Esophagus (tissue), 2 donors: Measurements from ENCODE around the gene OR6T1. TPM values are rescaled to one million over a fixed set of nuclear protein-coding genes. Genes with fewer than 3 reads are reported as not detected.

Source experiments
- H3K27ac ChIP-seq, 2 donors: one replicate each; pipeline ENCODE4 v1.5.1; 2013; ENCODE audit warnings: low read depth in 2 of 2, mild to moderate bottlenecking in 2 of 2, inconsistent platforms in 1 of 2, low read length in 1 of 2, moderate library complexity in 1 of 2
- H3K27me3 ChIP-seq, 2 donors: one replicate each; pipeline ENCODE4 v1.6.1; 2013; ENCODE audit warnings: low read length in 2 of 2, control low read depth in 1 of 2, mild to moderate bottlenecking in 1 of 2; ENCODE audit not compliant: insufficient read depth in 2 of 2, control insufficient read depth in 1 of 2
- H3K36me3 ChIP-seq, 2 donors: one replicate each; pipeline ENCODE4 v1.6.1; 2013; ENCODE audit warnings: low read length in 1 of 2; ENCODE audit not compliant: control insufficient read depth in 2 of 2, insufficient read depth in 2 of 2
- H3K4me1 ChIP-seq, 2 donors: one replicate each; pipeline ENCODE4 v1.6.1; 2013; ENCODE audit warnings: low read length in 1 of 2; ENCODE audit not compliant: control insufficient read depth in 2 of 2, insufficient read depth in 2 of 2
- H3K4me3 ChIP-seq, 2 donors: one replicate each; pipeline ENCODE4 v1.5.1; 2013; ENCODE audit warnings: low read length in 2 of 2, mild to moderate bottlenecking in 2 of 2, low read depth in 1 of 2, moderate library complexity in 1 of 2
- H3K9me3 ChIP-seq, 2 donors: one replicate each; pipeline ENCODE4 v1.6.1; 2013; ENCODE audit warnings: mild to moderate bottlenecking in 2 of 2, low read depth in 1 of 2, low read length in 1 of 2, moderate library complexity in 1 of 2; ENCODE audit not compliant: control insufficient read depth in 2 of 2, insufficient read depth in 1 of 2
- WGBS, 2 donors: extraction: QIAGEN DNeasy Blood & Tissue Kit; methylation state at CpG; one replicate each; pipeline ENCODE4 v1.1.7; 2013; 5-methylcytosine and 5-hydroxymethylcytosine counted together
- polyA plus RNA-seq, 2 donors: library from polyadenylated mRNA; stranded (reverse); fragments of 200-250 nt; gene quantifications; one replicate each; pipeline ENCODE4 v1.2.3, GENCODE V29; 2013
- donor health status: healthy with polysubstance abuse.
- donor health status: Bipolar disorder and iron deficiency.

OR6T1 gene
- polyA plus RNA-seq, 2 donors, result not detected

DNA sequence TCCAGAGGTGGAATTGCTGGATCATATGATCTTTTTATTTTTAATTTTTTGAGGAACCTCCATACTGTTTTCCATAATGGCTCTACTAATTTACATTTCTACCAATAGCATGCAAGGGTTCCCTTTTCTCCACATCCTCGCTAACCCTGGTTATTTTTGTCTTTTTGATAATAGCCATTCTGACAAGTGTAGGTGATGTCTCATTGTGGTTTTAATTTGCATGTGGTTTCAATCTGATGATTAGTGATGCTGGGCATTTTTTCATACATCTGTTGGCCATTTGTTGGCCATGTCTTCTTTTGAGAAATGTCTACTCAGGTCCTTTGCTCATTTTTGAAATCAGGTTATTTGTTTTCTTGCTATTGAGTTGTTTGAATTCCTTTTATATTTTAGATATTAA lies 19.6 kb downstream of the OR6T1 start:
- WGBS, 2 donors, result 73 to 87% methylated on average over 1 of the region's 1 CpG
- Histone ChIP-seq H3K36me3 (no peaks in the 10 kb centered on the region), H3K27ac (no peak overlapping the region), H3K27me3 (no peaks in the 10 kb centered on the region), H3K9me3 (no peaks in the 10 kb centered on the region), H3K4me1 (no peaks in the 10 kb centered on the region), H3K4me3 (no peak overlapping the region)

DNA sequence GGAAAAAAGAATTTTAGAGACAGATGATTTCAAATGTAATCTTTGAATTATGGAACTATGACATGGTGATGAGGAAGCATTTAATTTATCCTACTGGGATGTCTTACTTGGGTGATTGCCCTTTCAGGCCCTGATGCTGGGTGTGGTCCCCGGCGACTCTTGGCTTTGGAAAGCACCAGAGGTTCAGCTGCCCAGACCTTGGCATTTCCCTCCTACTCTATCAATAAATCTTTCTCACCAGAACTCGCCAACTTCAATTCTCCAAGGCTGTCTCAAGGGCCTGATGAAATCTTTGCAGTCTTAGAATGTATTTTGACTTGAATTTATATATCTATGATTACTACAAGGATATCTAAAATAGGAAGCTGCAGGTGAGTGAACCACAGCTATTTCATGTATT lies 22.7 kb downstream of the OR6T1 start:
- H3K9me3 ChIP-seq, result no peaks in the 10 kb centered on the region
- no peak overlapping the region for H3K27ac ChIP-seq
- 66 to 74% methylated on average over 3 of the region's 3 CpGs for WGBS, 2 donors
- H3K4me1 ChIP-seq, result no peaks in the 10 kb centered on the region
- no peak overlapping the region for H3K4me3 ChIP-seq
- no peaks in the 10 kb centered on the region for H3K27me3 ChIP-seq
- no peaks in the 10 kb centered on the region for H3K36me3 ChIP-seq

DNA sequence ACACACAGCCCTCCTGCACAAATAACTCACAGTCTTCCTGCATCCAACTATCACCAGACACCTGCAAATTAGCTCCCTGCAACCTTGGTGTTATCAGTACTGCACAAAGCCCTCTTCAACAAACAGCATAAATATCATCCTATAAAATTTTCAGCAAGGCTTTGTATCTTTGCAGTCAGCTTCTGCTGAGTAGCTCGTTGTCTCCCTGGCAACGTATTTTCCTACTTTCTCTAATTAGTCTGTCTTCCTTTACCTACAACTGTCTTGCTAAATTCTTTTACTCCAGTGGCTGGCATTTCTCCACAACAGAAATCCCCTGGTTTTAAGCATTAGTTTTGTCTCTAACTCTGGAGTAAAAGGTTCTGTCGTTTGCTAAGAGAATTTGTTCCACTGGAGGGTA lies 37.8 kb downstream of the OR6T1 start:
- Histone ChIP-seq H3K27me3 (no peaks in the 10 kb centered on the region), H3K36me3 (no peaks in the 10 kb centered on the region), H3K4me3 (no peak overlapping the region), H3K9me3 (peaks cover 0 to 3% of the 10 kb centered on the region in 2 donors), H3K4me1 (no peaks in the 10 kb centered on the region), H3K27ac (no peak overlapping the region)
- WGBS, 2 donors, result 40 to 54% methylated on average over 3 of the region's 3 CpGs

DNA sequence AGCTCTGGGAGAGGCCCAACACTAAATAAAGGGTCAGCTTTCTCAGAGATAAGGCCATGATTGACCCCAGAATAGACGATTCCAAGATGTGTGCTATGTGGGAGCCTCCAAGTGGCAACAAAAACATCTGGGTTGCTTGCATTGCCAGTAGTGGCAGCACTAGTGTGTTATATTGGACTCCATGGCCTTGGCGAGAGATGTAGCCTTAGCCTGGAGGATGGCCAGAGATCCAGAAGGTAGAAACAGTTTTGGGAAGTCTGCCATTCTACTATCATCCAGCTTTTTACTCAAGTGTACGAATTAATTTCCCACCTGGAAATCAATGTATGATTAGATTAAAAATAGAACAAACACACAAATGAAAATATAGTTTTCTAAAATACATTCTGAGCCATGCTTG lies 38.7 kb downstream of the OR6T1 start:
- Histone ChIP-seq H3K36me3 (no peaks in the 10 kb centered on the region), H3K9me3 (no peaks in the 10 kb centered on the region), H3K27ac (no peak overlapping the region), H3K4me3 (no peak overlapping the region), H3K4me1 (no peaks in the 10 kb centered on the region), H3K27me3 (no peaks in the 10 kb centered on the region)
- WGBS, 2 donors, result 58 to 62% methylated on average over 3 of the region's 3 CpGs

DNA sequence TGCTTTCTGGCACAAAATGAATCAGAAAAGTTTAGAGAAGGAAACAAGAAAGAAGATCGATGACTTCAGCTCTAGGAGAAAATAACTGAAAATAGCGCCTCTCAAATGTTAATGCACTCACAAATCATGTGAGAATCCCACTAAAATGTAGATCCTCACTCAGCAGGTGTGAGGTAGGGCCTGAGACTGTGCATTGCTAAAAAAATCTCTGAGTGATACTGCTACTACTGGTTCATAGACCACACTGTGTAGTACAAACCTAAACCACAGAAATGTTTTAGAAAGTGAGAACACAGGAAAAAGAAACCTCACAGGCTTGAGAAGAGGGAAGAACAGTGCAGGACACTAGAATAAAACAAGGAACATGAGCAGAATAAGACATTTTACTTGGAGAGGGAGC lies 39.7 kb downstream of the OR6T1 start:
- Histone ChIP-seq H3K36me3 (no peaks in the 10 kb centered on the region), H3K4me1 (no peaks in the 10 kb centered on the region), H3K27ac (no peak overlapping the region), H3K4me3 (no peak overlapping the region), H3K27me3 (no peaks in the 10 kb centered on the region), H3K9me3 (no peaks in the 10 kb centered on the region)
- 69 to 78% methylated on average over 2 of the region's 2 CpGs for WGBS, 2 donors

DNA sequence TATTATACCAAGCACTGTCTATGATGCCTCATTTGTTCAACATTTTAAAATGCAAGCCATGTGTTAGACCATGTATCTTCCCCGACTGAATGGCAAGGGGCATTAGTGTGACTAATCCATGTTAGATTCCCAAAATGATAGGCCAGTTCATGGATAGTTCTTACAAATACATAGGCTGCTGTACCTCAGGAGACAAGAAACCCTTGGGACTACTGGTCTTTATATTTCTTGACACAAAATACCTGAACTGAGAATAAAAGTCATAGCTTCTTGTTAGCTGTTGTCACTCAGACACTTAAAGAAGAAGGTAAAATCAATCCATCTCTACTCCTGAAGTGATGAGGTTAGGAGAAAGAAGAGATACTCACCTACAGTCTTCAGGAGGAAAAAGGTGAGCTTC lies 41.8 kb downstream of the OR6T1 start, which contains the start of gene OR8D4:
TSS of gene OR8D4 (plus strand) at position 301 of the 400 bp plus-strand sequence. CDS start 4,265 bp downstream, outside the sequence.
- no peaks in the 10 kb centered on the region for H3K9me3 ChIP-seq
- H3K4me1 ChIP-seq, result no peaks in the 10 kb centered on the region
- H3K27me3 ChIP-seq, result no peaks in the 10 kb centered on the region
- no peaks in the 10 kb centered on the region for H3K36me3 ChIP-seq
- H3K4me3 ChIP-seq, result no peak within 1 kb of the TSS
- no peak within 1 kb of the TSS for H3K27ac ChIP-seq
- WGBS, 2 donors, result 91 to 96% methylated on average over 1 of the region's 1 CpG

DNA sequence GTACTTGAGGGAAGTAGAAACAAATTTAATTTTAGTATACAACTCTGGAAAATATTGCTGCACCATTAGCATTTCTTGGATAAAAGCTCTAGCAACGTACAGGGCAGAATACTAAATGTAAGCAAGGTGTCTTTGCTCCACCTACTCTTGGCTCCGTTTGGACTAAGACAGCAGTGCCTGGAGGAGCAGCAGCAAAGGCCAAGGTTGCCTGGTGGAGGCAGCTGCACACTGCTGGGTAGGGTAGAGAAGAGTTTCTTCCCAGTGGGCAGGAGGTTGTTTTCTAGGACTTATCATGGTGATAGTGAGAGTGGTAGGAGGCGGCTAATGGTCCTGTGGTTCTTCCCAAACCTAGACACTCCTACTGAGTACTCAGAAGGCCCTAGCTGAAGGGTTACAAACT lies 43.8 kb downstream of the OR6T1 start:
- H3K27me3 ChIP-seq, result no peaks in the 10 kb centered on the region
- no peak overlapping the region for H3K4me3 ChIP-seq
- no peaks in the 10 kb centered on the region for H3K36me3 ChIP-seq
- H3K27ac ChIP-seq, result no peak overlapping the region
- 59 to 61% methylated on average over 3 of the region's 3 CpGs for WGBS, 2 donors
- H3K9me3 ChIP-seq, result no peaks in the 10 kb centered on the region
- no peaks in the 10 kb centered on the region for H3K4me1 ChIP-seq

Other genes with a start within 250 kb of the OR6T1 start
- gene ZNF202, start 202.2 kb downstream of the OR6T1 start, polyA plus RNA-seq, result 1 to 10 TPM; 5.0 to 5.5 TPM
- not detected for gene OR6X1, start 189.3 kb downstream of the OR6T1 start, polyA plus RNA-seq
- gene OR6M1, start 137.5 kb downstream of the OR6T1 start, polyA plus RNA-seq, result not detected
- gene TMEM225, start 58.2 kb downstream of the OR6T1 start, polyA plus RNA-seq, result not detected
- not detected for gene OR8D4, start 41.7 kb downstream of the OR6T1 start, polyA plus RNA-seq
- not detected for gene OR4D5, start 4.2 kb downstream of the OR6T1 start, polyA plus RNA-seq
- gene OR10S1, start 33.9 kb upstream of the OR6T1 start, polyA plus RNA-seq, result not detected
- not detected for gene OR10G6, start 51.3 kb upstream of the OR6T1 start, polyA plus RNA-seq
- gene OR10G4, start 69.2 kb upstream of the OR6T1 start, polyA plus RNA-seq, result not detected
- not detected for gene OR10G9, start 79.2 kb upstream of the OR6T1 start, polyA plus RNA-seq
- gene OR10G8, start 83.0 kb upstream of the OR6T1 start, polyA plus RNA-seq, result not detected
- not detected for gene OR10G7, start 97.5 kb upstream of the OR6T1 start, polyA plus RNA-seq
- 1 to 10 TPM; 6.6 TPM for gene VWA5A, start 171.6 kb upstream of the OR6T1 start, polyA plus RNA-seq
- gene OR10D3, start 239.5 kb upstream of the OR6T1 start, polyA plus RNA-seq, result not detected